Mucosa of stomach (tissue), 1 donor: ENCODE measurements around the gene MAGI1.
"Not testable (repeated sequence)": the region's sequence is repeated elsewhere in the genome, so short reads cannot be mapped to it uniquely, and the experiment has no call there.

ENCODE experiments used
- H3K27me3 ChIP-seq: one replicate; pipeline ENCODE4 v1.7.0; 2013; ENCODE audit warnings: mild to moderate bottlenecking, low read length; ENCODE audit not compliant: control insufficient read depth, insufficient read depth
- H3K36me3 ChIP-seq: one replicate; pipeline ENCODE4 v1.7.0; 2013; ENCODE audit warnings: low read length; ENCODE audit not compliant: control insufficient read depth, insufficient read depth
- H3K4me1 ChIP-seq: one replicate; pipeline ENCODE4 v1.7.0; 2013; ENCODE audit warnings: mild to moderate bottlenecking, low read length; ENCODE audit not compliant: control insufficient read depth, insufficient read depth
- H3K4me3 ChIP-seq: one replicate; pipeline ENCODE4 v1.7.0; 2013; ENCODE audit warnings: low read length
- H3K9ac ChIP-seq: one replicate; pipeline ENCODE4 v1.7.0; 2013; ENCODE audit warnings: mild to moderate bottlenecking, low read length, moderate library complexity
- H3K9me3 ChIP-seq: one replicate; pipeline ENCODE4 v1.7.0; 2013; ENCODE audit warnings: mild to moderate bottlenecking, low read length, moderate library complexity; ENCODE audit not compliant: control insufficient read depth
- donor health status: Pancreatic carcinoma.

MAGI1 gene

GRCh38 chr3:65873028-65873427 is 165.7 kb downstream of the MAGI1 start:
- Histone ChIP-seq H3K4me1 (peaks cover 38% of the 10 kb centered on the region), H3K36me3 (no peaks in the 10 kb centered on the region), H3K27me3 (no peaks in the 10 kb centered on the region), H3K9ac (no peak overlapping the region), H3K9me3 (no peaks in the 10 kb centered on the region), H3K4me3 (no peak overlapping the region)

DNA sequence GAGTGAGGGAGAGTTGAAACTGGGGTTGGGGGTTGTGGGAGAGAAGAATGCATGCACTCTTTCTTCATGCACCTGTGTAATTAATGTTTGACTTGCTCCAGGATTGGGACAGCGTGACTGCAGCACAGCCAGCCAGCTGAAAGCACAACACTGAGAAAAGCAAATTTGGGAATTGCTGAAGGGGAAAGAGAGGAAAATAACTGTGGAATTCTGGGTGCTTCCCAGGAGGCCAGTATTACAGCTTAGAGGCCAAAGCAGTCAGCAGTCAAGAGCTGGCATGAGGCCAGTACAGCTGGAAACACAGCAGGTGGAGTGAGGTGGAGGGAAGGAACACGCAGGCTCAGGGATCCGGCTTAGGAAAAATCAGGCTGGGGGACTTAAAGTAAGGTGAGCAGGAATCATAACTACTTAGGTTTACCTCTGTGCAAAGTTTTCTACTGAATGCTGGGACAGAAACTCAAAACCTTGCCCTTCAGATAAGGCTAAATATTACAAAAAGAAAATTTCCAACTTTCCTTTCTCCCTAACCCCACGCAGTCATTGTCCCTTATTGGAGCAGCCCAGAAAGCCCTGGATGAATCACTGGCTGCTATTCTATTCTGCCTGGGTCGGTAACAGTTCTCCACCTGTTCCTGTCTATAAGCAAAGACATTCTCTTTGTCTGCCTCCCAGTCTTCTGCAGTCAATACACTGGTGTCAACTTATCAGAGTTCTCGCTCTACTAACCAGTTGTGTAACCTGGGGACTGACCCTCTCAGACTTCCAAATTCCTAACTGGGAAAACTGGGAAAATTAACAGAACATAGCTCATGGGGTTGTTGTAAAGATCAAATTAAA is 167.2 kb downstream of the MAGI1 start:
- H3K9me3 ChIP-seq: no peaks in the 10 kb centered on the region
- H3K27me3 ChIP-seq: no peaks in the 10 kb centered on the region
- no peaks in the 10 kb centered on the region for H3K36me3 ChIP-seq
- peaks cover 26% of the 10 kb centered on the region for H3K4me1 ChIP-seq
- no peak overlapping the region for H3K4me3 ChIP-seq
- H3K9ac ChIP-seq: no peak overlapping the region

DNA sequence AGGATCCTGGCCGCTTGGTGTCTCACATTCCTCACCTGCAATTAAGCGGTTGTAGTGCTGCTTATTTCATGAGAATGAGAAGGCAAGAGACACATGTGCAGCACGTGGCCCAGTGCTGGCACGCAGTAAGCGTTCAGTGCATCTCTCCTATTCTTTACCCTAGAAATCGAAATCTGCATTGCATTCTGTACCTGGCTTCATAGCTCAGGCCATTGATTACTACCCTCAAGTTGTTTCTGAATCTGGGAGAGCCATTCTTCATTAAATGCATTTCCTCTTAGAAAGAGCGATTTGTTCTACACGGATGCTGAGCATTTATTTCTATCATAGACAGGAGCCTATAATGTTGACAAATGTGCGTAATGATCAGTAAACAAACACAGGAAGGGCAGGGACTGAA is 168.9 kb downstream of the MAGI1 start:
- Histone ChIP-seq H3K4me1 (peaks cover 16% of the 10 kb centered on the region), H3K9me3 (no peaks in the 10 kb centered on the region), H3K36me3 (no peaks in the 10 kb centered on the region), H3K27me3 (no peaks in the 10 kb centered on the region), H3K9ac (no peak overlapping the region), H3K4me3 (no peak overlapping the region)

DNA sequence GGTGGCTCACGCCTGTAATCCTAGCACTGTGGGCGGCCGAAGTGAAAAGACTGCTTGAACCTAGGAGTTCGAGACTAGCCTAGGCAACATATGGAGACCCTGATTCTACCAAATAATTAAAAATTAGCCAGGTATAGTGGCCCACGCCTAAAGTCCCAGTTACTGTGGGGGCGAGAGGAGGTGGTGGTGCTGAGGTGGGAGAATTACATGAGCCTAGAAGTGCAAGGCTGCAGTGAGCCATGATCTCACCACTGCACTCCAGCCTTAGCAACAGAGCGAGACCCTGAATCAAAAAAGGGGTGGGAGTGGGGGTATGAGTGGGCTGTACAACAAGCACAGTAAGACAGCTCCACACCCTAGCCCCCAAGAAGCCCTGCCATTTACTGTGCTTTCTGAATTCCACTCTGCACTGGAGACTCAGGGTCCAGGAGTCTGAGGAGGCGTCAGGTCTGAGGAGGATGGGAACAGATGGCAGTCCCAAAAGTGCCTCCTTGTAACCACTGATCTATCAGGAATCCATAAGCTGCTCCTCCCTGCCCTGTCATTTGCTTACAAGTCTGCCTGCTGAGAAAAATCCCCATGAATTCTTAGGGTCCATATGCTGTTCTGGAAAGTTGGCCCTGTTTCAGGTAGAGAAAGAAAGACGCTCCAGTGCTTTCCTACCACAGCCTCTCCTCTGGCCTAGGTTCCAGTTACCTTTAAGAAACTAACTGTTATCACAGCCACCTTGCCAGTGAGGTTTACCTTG is 171.1 kb downstream of the MAGI1 start:
- H3K4me1 ChIP-seq: peaks cover 16% of the 10 kb centered on the region
- no peaks in the 10 kb centered on the region for H3K9me3 ChIP-seq
- H3K4me3 ChIP-seq: no peak overlapping the region
- no peaks in the 10 kb centered on the region for H3K27me3 ChIP-seq
- no peak overlapping the region for H3K9ac ChIP-seq
- no peaks in the 10 kb centered on the region for H3K36me3 ChIP-seq

- Histone ChIP-seq H3K4me3 (no peak overlapping the region), H3K9ac (no peak overlapping the region), H3K9me3 (no peaks in the 10 kb centered on the region), H3K36me3 (no peaks in the 10 kb centered on the region), H3K27me3 (no peaks in the 10 kb centered on the region), H3K4me1 (no peaks in the 10 kb centered on the region)
Measured at GRCh38 chr3:65864357-65864904, 174.3 kb downstream of the MAGI1 start.

DNA sequence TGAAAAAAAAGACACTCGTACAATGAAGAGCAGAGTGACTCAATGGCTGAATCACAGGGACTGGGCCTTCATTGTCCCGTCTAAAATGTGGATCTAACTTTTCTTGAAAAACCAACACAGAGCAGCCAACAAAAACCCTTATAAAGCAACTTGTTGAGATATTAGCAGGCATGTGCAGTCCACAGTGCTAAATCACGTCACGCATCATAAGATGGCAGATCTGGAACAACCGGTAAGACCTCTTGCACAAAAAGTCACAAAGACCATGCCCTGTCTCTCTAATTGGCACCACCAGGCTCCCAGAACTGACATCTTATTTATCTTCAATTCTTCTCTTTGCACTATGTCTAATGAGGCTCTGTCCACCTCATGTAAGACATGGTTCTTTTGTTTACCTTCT is 177.0 kb downstream of the MAGI1 start:
- H3K9me3 ChIP-seq: no peaks in the 10 kb centered on the region

DNA sequence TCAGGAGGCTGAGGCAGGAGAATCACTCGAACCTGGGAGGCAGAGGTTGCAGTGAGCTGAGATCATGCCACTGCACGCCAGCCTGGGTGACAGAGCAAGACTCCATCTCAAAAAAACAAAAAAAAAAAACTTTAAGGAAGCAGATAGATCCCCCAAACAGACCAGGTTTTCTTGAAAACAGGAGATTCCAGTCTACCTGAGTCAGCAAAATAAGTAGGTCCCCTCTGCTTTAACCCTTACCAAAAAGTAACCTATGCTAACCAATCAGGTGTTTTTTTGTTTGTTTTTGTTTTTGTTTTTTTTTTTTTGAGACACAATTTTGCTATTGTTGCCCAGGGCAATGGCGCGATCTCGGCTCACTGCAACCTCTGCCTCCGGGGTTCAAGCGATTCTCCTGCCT is 179.1 kb downstream of the MAGI1 start:
- H3K9ac ChIP-seq, H3K36me3 ChIP-seq, H3K4me3 ChIP-seq, H3K9me3 ChIP-seq, H3K27me3 ChIP-seq: not testable (repeated sequence)
- peaks cover 12% of the 10 kb centered on the region for H3K4me1 ChIP-seq

More for the DNA sequence above, 177.0 kb downstream of the MAGI1 start:
- H3K36me3 ChIP-seq: no peaks in the 10 kb centered on the region
- H3K4me1 ChIP-seq: peaks cover 7% of the 10 kb centered on the region
- H3K27me3 ChIP-seq: no peaks in the 10 kb centered on the region
- no peak overlapping the region for H3K9ac ChIP-seq
- H3K4me3 ChIP-seq: no peak overlapping the region

DNA sequence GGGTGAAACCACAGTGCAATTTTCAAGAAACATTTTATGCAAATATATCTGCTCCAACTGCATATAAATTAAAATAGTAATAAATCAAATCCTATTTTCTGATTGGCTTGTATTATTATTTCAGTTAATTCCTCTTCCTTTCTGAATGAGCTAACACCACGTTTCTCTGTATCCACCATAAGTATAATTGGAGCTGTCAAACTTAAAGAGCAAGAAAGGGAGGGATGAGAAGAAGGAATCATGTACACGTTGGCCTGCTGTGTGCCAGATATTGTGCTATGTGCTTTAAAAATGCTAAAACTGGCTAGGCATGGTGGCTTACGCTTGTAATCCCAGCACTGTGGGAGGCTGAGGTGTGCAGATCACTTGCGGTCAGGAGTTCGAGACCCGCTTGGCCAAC is 180.0 kb downstream of the MAGI1 start:
- Histone ChIP-seq H3K27me3 (no peaks in the 10 kb centered on the region), H3K36me3 (no peaks in the 10 kb centered on the region), H3K4me1 (peaks cover 16% of the 10 kb centered on the region), H3K9me3 (no peaks in the 10 kb centered on the region), H3K9ac (no peak overlapping the region), H3K4me3 (no peak overlapping the region)

GRCh38 chr3:65857327-65857726 is 181.4 kb downstream of the MAGI1 start:
- no peak overlapping the region for H3K9ac ChIP-seq
- no peak overlapping the region for H3K4me3 ChIP-seq
- H3K9me3 ChIP-seq: no peaks in the 10 kb centered on the region

DNA sequence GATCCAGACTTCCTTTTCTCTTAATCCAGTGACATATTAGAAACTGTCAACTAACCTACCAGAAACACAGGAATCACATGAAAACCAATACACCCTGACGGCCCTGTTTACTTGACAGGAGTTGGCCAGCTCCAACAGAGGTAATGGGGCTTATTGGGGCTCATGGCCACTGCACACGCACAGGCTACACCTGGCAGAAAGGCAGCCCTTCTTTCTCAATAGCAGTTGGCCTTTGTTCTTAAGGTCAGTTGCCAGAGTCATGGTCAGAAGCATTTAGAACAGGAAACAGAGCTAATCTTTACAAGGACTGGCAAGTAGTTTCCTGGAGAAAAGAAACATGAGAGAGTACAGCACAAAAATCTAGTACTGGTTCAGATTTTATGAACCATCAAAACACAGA is 181.8 kb downstream of the MAGI1 start:
- Histone ChIP-seq H3K9ac (no peak overlapping the region), H3K9me3 (no peaks in the 10 kb centered on the region), H3K27me3 (no peaks in the 10 kb centered on the region), H3K4me3 (no peak overlapping the region), H3K4me1 (peaks cover 16% of the 10 kb centered on the region), H3K36me3 (no peaks in the 10 kb centered on the region)

More at GRCh38 chr3:65857327-65857726, 181.4 kb downstream of the MAGI1 start:
- Histone ChIP-seq H3K36me3 (no peaks in the 10 kb centered on the region), H3K4me1 (peaks cover 16% of the 10 kb centered on the region), H3K27me3 (no peaks in the 10 kb centered on the region)

- Histone ChIP-seq H3K27me3 (no peaks in the 10 kb centered on the region), H3K4me3 (no peak overlapping the region), H3K4me1 (peaks cover 16% of the 10 kb centered on the region), H3K9me3 (no peaks in the 10 kb centered on the region), H3K9ac (no peak overlapping the region), H3K36me3 (no peaks in the 10 kb centered on the region)
Measured at GRCh38 chr3:65855370-65856100, 183.2 kb downstream of the MAGI1 start.
